GM20000 (cell line): ENCODE measurements around the gene FER1L5.

Experiments used
- DNase-seq: peaks from one replicate; pipeline ENCODE4 v3.0.0; 2012; ENCODE audit warnings: low spot score
- TF ChIP-seq, protein P1 (sequence below): IDR thresholded peaks from 2 replicates; pipeline ENCODE4 v1.5.1; 2012; ENCODE audit warnings: mild to moderate bottlenecking, control low read depth; ENCODE audit errors: extremely low read depth, missing control alignments

The FER1L5 gene

DNA sequence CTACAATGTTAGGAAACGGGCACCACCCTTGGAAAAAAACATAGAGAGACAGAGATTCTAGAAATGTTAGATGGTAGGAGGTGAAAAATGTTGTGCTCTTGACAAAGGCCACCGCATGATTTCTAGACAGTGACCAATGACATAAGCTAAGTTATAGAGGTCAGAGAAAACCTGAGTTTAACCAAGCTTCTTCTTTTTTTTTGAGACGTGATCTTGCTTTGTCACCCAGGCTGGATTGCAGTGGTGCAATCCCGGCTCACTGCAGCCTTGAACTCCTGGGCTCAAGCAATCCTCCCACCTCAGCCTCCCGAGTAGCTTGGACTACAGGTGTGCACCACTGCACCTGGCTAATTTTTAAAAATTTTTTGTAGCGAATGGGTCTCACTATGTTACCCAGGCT is 13.0 kb downstream of the FER1L5 start:
- no peak for DNase-seq
- TF ChIP-seq, protein P1, sequence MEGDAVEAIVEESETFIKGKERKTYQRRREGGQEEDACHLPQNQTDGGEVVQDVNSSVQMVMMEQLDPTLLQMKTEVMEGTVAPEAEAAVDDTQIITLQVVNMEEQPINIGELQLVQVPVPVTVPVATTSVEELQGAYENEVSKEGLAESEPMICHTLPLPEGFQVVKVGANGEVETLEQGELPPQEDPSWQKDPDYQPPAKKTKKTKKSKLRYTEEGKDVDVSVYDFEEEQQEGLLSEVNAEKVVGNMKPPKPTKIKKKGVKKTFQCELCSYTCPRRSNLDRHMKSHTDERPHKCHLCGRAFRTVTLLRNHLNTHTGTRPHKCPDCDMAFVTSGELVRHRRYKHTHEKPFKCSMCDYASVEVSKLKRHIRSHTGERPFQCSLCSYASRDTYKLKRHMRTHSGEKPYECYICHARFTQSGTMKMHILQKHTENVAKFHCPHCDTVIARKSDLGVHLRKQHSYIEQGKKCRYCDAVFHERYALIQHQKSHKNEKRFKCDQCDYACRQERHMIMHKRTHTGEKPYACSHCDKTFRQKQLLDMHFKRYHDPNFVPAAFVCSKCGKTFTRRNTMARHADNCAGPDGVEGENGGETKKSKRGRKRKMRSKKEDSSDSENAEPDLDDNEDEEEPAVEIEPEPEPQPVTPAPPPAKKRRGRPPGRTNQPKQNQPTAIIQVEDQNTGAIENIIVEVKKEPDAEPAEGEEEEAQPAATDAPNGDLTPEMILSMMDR = no peak

DNA sequence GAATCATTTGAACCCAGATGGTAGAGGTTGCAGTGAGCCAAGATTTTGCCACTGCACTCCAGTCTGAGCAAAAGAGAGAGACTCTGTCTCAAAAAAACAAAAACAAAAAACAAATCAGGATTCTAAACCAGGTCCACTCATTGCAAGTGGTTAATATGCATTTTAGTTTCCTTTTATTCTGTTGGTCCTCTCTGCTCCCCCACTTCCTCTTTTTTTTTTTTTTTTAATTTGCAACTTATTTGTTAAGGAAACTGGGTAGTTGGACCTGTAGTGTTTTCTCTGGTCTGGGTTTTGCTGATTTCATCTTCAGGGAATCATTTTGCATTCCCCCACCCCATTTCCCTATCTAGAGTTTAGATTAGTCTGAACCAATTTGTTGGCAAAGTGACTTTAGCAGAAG is 14.0 kb downstream of the FER1L5 start:
- TF ChIP-seq, protein P1 = no peak
- DNase-seq = no peak

DNA sequence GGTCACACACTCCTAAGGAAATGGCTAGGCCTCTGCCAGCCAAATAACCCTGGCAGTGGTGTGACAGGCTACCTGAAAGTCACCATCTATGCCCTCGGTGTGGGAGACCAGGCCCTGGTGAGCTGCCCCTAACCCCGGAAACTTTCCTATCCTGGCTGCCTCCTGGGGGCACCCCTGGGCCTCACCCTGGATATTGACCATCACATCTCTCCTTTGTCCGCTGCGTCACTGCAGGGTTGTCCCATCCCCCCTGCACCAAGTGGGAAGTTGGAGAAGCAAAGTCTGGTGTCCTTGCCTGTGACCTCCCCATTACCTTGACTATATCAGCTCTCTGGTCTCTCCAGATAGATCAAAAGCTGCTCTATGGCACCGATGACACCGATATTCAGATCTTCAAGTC is 18.8 kb downstream of the FER1L5 start:
- no peak for DNase-seq
- TF ChIP-seq, protein P1 = no peak

DNA sequence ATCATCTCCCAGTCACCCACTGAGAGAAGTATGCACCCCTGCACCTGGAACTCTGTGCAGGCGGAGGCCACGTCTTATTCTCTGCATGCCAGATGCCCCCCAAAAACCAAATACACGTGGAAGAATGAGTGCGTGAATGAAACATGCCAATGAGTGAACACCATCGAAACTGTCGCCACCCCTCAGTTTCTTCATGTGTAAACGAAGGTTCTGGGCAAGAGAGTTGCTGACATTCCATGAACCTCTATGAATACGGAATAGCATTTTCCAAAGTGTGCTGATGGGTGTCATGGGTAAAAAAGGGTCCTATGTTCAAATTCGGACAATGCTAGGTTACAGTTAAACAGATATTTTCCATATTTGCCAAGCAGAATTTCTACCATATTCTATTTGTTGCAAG is 19.8 kb downstream of the FER1L5 start:
- TF ChIP-seq, protein P1 = no peak
- DNase-seq = no peak

DNA sequence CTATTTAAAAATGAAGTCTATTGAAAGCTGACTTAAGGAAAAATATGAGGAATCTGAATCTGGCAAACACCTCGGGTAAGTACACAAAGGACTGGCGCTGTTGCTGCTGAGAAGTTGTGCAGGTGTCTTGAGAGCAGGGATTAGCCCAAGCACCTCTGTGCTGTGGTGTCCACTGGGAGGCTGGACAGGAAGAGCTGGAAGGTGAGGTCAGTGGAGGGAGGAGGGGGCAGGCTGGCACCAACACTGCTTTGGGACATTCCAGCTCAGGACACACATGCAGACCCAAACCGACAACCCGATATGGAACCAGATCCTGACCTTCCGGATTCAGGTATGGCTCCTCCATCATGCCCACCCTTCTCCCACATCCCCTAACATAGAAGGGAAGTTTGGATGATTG is 20.6 kb downstream of the FER1L5 start:
- DNase-seq = no peak
- TF ChIP-seq, protein P1 = no peak

DNA sequence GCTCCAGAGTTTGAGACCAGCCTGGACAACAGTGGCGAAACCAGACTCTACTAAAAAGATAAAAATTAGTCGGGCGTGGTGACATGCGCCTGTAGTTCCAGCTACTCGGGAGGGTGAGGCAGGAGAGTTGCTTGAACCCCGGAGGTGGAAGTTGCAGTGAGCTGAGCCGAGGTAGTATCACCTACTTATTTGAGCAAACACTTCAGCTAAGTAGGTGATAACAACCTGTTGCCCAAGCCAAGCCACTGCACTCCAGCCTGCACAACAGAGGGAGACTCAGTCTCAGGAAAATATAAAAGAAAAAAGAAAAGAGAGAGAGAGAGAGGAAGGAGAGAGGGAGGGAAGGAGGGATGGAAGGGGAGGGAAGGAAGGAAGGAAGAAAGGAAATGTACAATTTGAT is 21.3 kb downstream of the FER1L5 start:
- TF ChIP-seq, protein P1 = no peak
- no peak for DNase-seq

DNA sequence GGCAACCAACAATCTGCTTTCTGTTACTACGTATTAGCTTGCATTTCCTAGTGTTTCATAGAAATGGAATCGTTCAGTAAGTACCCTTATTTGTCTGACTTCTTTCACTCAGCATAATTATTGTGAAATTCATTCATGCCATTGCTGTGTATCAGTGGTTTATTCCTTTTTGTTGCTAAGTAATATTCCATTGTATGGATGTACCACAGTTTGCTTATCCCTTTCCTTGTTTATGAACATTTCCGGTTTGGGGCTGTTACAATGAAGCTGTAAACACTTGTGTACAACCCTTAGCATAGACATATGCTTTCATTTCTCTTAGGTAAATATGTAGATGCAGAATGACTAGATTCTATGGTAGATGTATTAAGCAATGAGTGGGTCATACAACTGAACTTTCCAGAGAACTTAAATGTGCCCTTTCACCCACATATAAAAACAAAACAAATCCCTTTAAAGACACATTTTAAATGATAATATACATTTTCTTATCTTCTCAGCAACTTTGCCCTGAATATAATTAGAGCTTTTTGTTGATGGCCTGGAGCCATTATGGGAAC is 21.9 kb downstream of the FER1L5 start:
- TF ChIP-seq, protein P1 = no peak
- DNase-seq = no peak
